Peyer's patch (tissue), 4 donors: ENCODE measurements around the gene LYRM9.
"Not testable (repeated sequence)": the region's sequence is repeated elsewhere in the genome, so short reads cannot be mapped to it uniquely, and the experiment has no call there.

ENCODE experiments used
- CTCF ChIP-seq, 6 experiments: fragments of 450-650 bp in 4 of 6; fragments of 200-600 bp in 2 of 6; sonication (generic) in 1 of 6; IDR thresholded peaks; one replicate each; pipeline ENCODE4 v1.5.1; 2017 to 2019; ENCODE audit warnings: antibody characterized with exemption in 6 of 6, mild to moderate bottlenecking in 3 of 6, moderate library complexity in 1 of 6
- POLR2A ChIP-seq, 2 donors: fragments of 450-650 bp; IDR thresholded peaks; one replicate each; pipeline ENCODE4 v1.5.1; 2017; ENCODE audit warnings: antibody characterized with exemption in 2 of 2, mild to moderate bottlenecking in 2 of 2, moderate library complexity in 2 of 2

- TF ChIP-seq CTCF, POLR2A (IDR thresholded peaks at IDR 0.05): not testable (repeated sequence)
Measured at GRCh38 chr17:27838607-27839006, 54.6 kb downstream of the LYRM9 start.
